DND-41 (cell line): ENCODE measurements around the gene PPP1R12C.

ENCODE experiments used
- EZH2 ChIP-seq: IDR thresholded peaks from 3 replicates; pipeline ENCODE4 v1.6.1; 2012; ENCODE audit warnings: borderline replicate concordance, low read depth, mild to moderate bottlenecking, moderate library complexity, low read length, inconsistent platforms; ENCODE audit not compliant: severe bottlenecking
- TF ChIP-seq, protein P1 (sequence below): IDR thresholded peaks from 2 replicates; pipeline ENCODE4 v1.5.1; 2012; ENCODE audit warnings: borderline replicate concordance, low read length, moderate library complexity, mild to moderate bottlenecking; ENCODE audit not compliant: poor library complexity, severe bottlenecking; ENCODE audit errors: extremely low read depth

DNA sequence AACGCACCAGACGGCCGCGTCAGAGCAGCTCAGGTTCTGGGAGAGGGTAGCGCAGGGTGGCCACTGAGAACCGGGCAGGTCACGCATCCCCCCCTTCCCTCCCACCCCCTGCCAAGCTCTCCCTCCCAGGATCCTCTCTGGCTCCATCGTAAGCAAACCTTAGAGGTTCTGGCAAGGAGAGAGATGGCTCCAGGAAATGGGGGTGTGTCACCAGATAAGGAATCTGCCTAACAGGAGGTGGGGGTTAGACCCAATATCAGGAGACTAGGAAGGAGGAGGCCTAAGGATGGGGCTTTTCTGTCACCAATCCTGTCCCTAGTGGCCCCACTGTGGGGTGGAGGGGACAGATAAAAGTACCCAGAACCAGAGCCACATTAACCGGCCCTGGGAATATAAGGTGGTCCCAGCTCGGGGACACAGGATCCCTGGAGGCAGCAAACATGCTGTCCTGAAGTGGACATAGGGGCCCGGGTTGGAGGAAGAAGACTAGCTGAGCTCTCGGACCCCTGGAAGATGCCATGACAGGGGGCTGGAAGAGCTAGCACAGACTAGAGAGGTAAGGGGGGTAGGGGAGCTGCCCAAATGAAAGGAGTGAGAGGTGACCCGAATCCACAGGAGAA, 1.9 kb downstream of the PPP1R12C start:
- TF ChIP-seq, protein P1, sequence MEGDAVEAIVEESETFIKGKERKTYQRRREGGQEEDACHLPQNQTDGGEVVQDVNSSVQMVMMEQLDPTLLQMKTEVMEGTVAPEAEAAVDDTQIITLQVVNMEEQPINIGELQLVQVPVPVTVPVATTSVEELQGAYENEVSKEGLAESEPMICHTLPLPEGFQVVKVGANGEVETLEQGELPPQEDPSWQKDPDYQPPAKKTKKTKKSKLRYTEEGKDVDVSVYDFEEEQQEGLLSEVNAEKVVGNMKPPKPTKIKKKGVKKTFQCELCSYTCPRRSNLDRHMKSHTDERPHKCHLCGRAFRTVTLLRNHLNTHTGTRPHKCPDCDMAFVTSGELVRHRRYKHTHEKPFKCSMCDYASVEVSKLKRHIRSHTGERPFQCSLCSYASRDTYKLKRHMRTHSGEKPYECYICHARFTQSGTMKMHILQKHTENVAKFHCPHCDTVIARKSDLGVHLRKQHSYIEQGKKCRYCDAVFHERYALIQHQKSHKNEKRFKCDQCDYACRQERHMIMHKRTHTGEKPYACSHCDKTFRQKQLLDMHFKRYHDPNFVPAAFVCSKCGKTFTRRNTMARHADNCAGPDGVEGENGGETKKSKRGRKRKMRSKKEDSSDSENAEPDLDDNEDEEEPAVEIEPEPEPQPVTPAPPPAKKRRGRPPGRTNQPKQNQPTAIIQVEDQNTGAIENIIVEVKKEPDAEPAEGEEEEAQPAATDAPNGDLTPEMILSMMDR, result no peak
- TF ChIP-seq EZH2, result no peak
